Prostate gland (tissue), 2 donors: Measurements from ENCODE around the gene CFDP1.

Source experiments
- POLR2AphosphoS5 ChIP-seq: sonication (generic); formaldehyde crosslinking; IDR thresholded peaks from one replicate; pipeline ENCODE4 v1.6.1; 2017; ENCODE audit warnings: antibody characterized with exemption
- TF ChIP-seq, protein P1 (sequence below), 4 experiments: fragments of 200-600 bp in 2 of 4; fragments of 450-650 bp in 2 of 4; sonication (generic) in 2 of 4; IDR thresholded peaks; 1 replicate in 3 of 4; 2 replicates in 1 of 4; pipeline ENCODE4 v1.5.1; 2016 to 2019; ENCODE audit warnings: antibody characterized with exemption in 4 of 4, mild to moderate bottlenecking in 2 of 4, moderate library complexity in 2 of 4

DNA sequence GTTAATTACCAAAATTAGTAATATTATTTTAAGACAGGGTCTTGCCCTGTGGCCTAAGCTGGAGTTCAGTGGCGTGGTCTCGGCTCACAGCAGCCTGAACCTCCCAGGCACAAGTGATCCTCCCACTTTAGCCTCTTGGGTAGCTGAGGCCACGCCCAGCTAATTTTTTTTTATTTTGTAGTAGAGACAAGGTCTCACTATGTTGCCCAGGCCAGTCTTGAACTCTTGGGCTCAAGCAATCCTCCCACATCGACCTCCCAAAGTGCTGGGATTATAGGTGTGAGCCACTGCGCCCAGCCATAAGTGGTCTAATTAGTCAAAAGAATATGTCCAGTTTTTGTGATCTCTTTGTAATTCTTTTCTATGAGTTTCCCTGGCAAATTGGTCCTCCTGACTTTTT lies 12.0 kb upstream of the CFDP1 start:
- TF ChIP-seq, protein P1, sequence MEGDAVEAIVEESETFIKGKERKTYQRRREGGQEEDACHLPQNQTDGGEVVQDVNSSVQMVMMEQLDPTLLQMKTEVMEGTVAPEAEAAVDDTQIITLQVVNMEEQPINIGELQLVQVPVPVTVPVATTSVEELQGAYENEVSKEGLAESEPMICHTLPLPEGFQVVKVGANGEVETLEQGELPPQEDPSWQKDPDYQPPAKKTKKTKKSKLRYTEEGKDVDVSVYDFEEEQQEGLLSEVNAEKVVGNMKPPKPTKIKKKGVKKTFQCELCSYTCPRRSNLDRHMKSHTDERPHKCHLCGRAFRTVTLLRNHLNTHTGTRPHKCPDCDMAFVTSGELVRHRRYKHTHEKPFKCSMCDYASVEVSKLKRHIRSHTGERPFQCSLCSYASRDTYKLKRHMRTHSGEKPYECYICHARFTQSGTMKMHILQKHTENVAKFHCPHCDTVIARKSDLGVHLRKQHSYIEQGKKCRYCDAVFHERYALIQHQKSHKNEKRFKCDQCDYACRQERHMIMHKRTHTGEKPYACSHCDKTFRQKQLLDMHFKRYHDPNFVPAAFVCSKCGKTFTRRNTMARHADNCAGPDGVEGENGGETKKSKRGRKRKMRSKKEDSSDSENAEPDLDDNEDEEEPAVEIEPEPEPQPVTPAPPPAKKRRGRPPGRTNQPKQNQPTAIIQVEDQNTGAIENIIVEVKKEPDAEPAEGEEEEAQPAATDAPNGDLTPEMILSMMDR (IDR thresholded peaks at IDR 0.05), result no peak
- no peak for TF ChIP-seq POLR2AphosphoS5
